GM12873 (cell line): Measurements from ENCODE around the gene C1QL2.

ENCODE experiments used
- CTCF ChIP-seq: IDR thresholded peaks from 2 replicates; pipeline ENCODE4 v1.5.1; 2012; ENCODE audit warnings: low read depth, mild to moderate bottlenecking, moderate library complexity, low read length, control low read depth; ENCODE audit not compliant: insufficient read depth; ENCODE audit errors: missing control alignments

C1QL2 gene

GRCh38 chr2:119190321-119191111 lies 32.0 kb upstream of the C1QL2 start:
- no peak for TF ChIP-seq CTCF

GRCh38 chr2:119184512-119184911 lies 26.0 kb upstream of the C1QL2 start:
- TF ChIP-seq CTCF, result no peak

GRCh38 chr2:119181791-119182445 lies 23.4 kb upstream of the C1QL2 start:
- TF ChIP-seq CTCF, result no peak

GRCh38 chr2:119181391-119181790 lies 22.8 kb upstream of the C1QL2 start:
- no peak for TF ChIP-seq CTCF

- TF ChIP-seq CTCF, result no peak
These were observed 22.3 kb upstream of the C1QL2 start for GRCh38 chr2:119180892-119181291.

- TF ChIP-seq CTCF, result no peak
These were observed 21.4 kb upstream of the C1QL2 start for GRCh38 chr2:119179991-119180390.

GRCh38 chr2:119179202-119179601 lies 20.7 kb upstream of the C1QL2 start:
- TF ChIP-seq CTCF, result no peak
